ENCODE data around the gene TSHZ3.

The TSHZ3 gene

GRCh38 chr19:31354316-31354715, 5.1 kb upstream of the TSHZ3 start:
- DNase-seq: no peak

- no peak for DNase-seq
These were observed 4.6 kb upstream of the TSHZ3 start for GRCh38 chr19:31353833-31354232.

- no peak for DNase-seq
These were observed 3.8 kb upstream of the TSHZ3 start for GRCh38 chr19:31352782-31353651.

GRCh38 chr19:31352296-31352781, 3.1 kb upstream of the TSHZ3 start:
- DNase-seq: no peak

- no peak for DNase-seq
These were observed 2.6 kb upstream of the TSHZ3 start for GRCh38 chr19:31351855-31352195.

- DNase-seq: peak in 1 of 56 donors; percentile 11
These were observed 2.0 kb upstream of the TSHZ3 start for GRCh38 chr19:31351056-31351854.

GRCh38 chr19:31350693-31351055, 1.4 kb upstream of the TSHZ3 start:
- DNase-seq: peak in 20 of 56 donors; percentile 7 to 61 (median 22)

GRCh38 chr19:31350033-31350692, 927 bp upstream of the TSHZ3 start:
- peak in 3 of 56 donors; percentile 27 to 39 (median 32) for DNase-seq

- peak in 9 of 56 donors; percentile 21 to 52 (median 44) for DNase-seq
These were observed 616 bp downstream of the TSHZ3 start for GRCh38 chr19:31348481-31349159.

GRCh38 chr19:31347828-31348392, 1.3 kb downstream of the TSHZ3 start:
- DNase-seq: no peak

GRCh38 chr19:31347354-31347753, 1.9 kb downstream of the TSHZ3 start:
- DNase-seq: no peak

- DNase-seq: no peak
These were observed 2.8 kb downstream of the TSHZ3 start for GRCh38 chr19:31346184-31347059.

- DNase-seq: peak in 1 of 56 donors; percentile 3
These were observed 4.8 kb downstream of the TSHZ3 start for GRCh38 chr19:31344403-31344802.

- no peak for DNase-seq
These were observed 6.3 kb downstream of the TSHZ3 start for GRCh38 chr19:31342926-31343325.

- no peak for DNase-seq
These were observed 8.9 kb downstream of the TSHZ3 start for GRCh38 chr19:31340042-31341025.

GRCh38 chr19:31339411-31339810, 9.8 kb downstream of the TSHZ3 start:
- no peak for DNase-seq

GRCh38 chr19:31338069-31338776, 11.0 kb downstream of the TSHZ3 start:
- peak in 6 of 56 donors; percentile 3 to 17 (median 10) for DNase-seq

Data from nucleus accumbens (tissue), 56 donors.